H9 (cell line): ENCODE measurements around the gene SAFB. TPM values are rescaled to one million over a fixed set of nuclear protein-coding genes. Genes with fewer than 3 reads are reported as not detected.

ENCODE experiments used
- DNase-seq: peaks from one replicate; pipeline ENCODE4 v3.0.0-alpha.2; 2017
- H2AFZ ChIP-seq: one replicate; pipeline ENCODE4 v1.6.1; 2013; ENCODE audit warnings: mild to moderate bottlenecking, low read length, control low read depth, moderate library complexity
- H2AK5ac ChIP-seq: 2 replicates; pipeline ENCODE4 v1.6.1; 2013; ENCODE audit warnings: low read length, control low read depth, mixed read lengths; ENCODE audit not compliant: insufficient read length
- H2BK120ac ChIP-seq: one replicate; pipeline ENCODE4 v1.6.1; 2013; ENCODE audit warnings: low read depth, mild to moderate bottlenecking, low read length, control low read depth, inconsistent platforms; ENCODE audit not compliant: poor library complexity, severe bottlenecking
- H2BK12ac ChIP-seq: 2 replicates; pipeline ENCODE4 v1.6.1; 2013; ENCODE audit warnings: low read length, control low read depth, mixed read lengths, low read depth; ENCODE audit not compliant: insufficient read length
- H2BK15ac ChIP-seq: 2 replicates; pipeline ENCODE4 v1.6.1; 2013; ENCODE audit warnings: low read depth, low read length, control low read depth
- H2BK20ac ChIP-seq: one replicate; pipeline ENCODE4 v1.6.1; 2013; ENCODE audit warnings: low read depth, mild to moderate bottlenecking, low read length, control low read depth, inconsistent platforms; ENCODE audit not compliant: poor library complexity, severe bottlenecking
- H2BK5ac ChIP-seq: 2 replicates; pipeline ENCODE4 v1.6.1; 2013; ENCODE audit warnings: low read length, control low read depth, mixed read lengths; ENCODE audit not compliant: insufficient read length
- H3K14ac ChIP-seq: 2 replicates; pipeline ENCODE4 v1.6.1; 2013; ENCODE audit warnings: low read length, control low read depth; ENCODE audit not compliant: insufficient read depth
- H3K18ac ChIP-seq: 2 replicates; pipeline ENCODE4 v1.6.1; 2013; ENCODE audit warnings: low read depth, mild to moderate bottlenecking, mixed read lengths, low read length, control low read depth; ENCODE audit not compliant: insufficient read length
- H3K23ac ChIP-seq: 2 replicates; pipeline ENCODE4 v1.6.1; 2013; ENCODE audit warnings: low read length, control low read depth, mixed read lengths, low read depth; ENCODE audit not compliant: insufficient read length
- H3K23me2 ChIP-seq: 2 replicates; pipeline ENCODE4 v1.6.1; 2013; ENCODE audit warnings: low read depth, mild to moderate bottlenecking, mixed read lengths, low read length, control low read depth; ENCODE audit not compliant: insufficient read length, poor library complexity, severe bottlenecking
- H3K27ac ChIP-seq: 2 replicates; pipeline ENCODE4 v1.5.1; 2013; ENCODE audit warnings: low read length, control low read depth, mixed read lengths, low read depth; ENCODE audit not compliant: insufficient read length
- H3K27me3 ChIP-seq: 2 replicates; pipeline ENCODE4 v1.6.1; 2013; ENCODE audit warnings: low read length, control low read depth, inconsistent platforms; ENCODE audit not compliant: insufficient read depth
- H3K4ac ChIP-seq: 2 replicates; pipeline ENCODE4 v1.6.1; 2013; ENCODE audit warnings: low read depth, mild to moderate bottlenecking, control low read depth, inconsistent platforms, low read length, moderate library complexity
- H3K4me1 ChIP-seq: 2 replicates; pipeline ENCODE4 v1.6.1; 2013; ENCODE audit warnings: low read length, control low read depth, inconsistent platforms; ENCODE audit not compliant: insufficient read depth
- H3K4me2 ChIP-seq: 2 replicates; pipeline ENCODE4 v1.6.1; 2013; ENCODE audit warnings: low read length, control low read depth, mixed read lengths; ENCODE audit not compliant: insufficient read length, insufficient read depth
- H3K56ac ChIP-seq: 2 replicates; pipeline ENCODE4 v1.6.1; 2013; ENCODE audit warnings: low read depth, mild to moderate bottlenecking, mixed read lengths, low read length, control low read depth; ENCODE audit not compliant: insufficient read length
- H3K79me1 ChIP-seq: 2 replicates; pipeline ENCODE4 v1.6.1; 2013; ENCODE audit warnings: low read depth, mild to moderate bottlenecking, moderate library complexity, low read length, control low read depth, inconsistent platforms; ENCODE audit not compliant: insufficient read depth, poor library complexity, severe bottlenecking
- H3K79me2 ChIP-seq: 2 replicates; pipeline ENCODE4 v1.6.1; 2013; ENCODE audit warnings: low read length, control low read depth, inconsistent platforms; ENCODE audit not compliant: insufficient read depth
- H3K9ac ChIP-seq: 2 replicates; pipeline ENCODE4 v1.6.1; 2013; ENCODE audit warnings: low read length, control low read depth, mixed read lengths; ENCODE audit not compliant: insufficient read length; ENCODE audit errors: extremely low read depth
- H3K9me3 ChIP-seq: one replicate; pipeline ENCODE4 v1.6.1; 2013; ENCODE audit warnings: low read depth, low read length, inconsistent platforms; ENCODE audit not compliant: control insufficient read depth
- H3T11ph ChIP-seq: one replicate; pipeline ENCODE4 v1.6.1; 2013; ENCODE audit warnings: mild to moderate bottlenecking, low read length, control low read depth, inconsistent platforms
- H4K20me1 ChIP-seq: one replicate; pipeline ENCODE4 v1.6.1; 2013; ENCODE audit not compliant: control insufficient read depth, insufficient read length, insufficient read depth
- H4K5ac ChIP-seq: 2 replicates; pipeline ENCODE4 v1.6.1; 2013; ENCODE audit warnings: low read depth, mild to moderate bottlenecking, mixed read lengths, low read length, control low read depth; ENCODE audit not compliant: insufficient read length
- H4K8ac ChIP-seq: replicated peaks from 2 replicates; pipeline ENCODE4 v1.6.1; 2013; ENCODE audit warnings: low read length, control low read depth, mixed read lengths, low read depth; ENCODE audit not compliant: insufficient read length
- H4K91ac ChIP-seq: 2 replicates; pipeline ENCODE4 v1.6.1; 2013; ENCODE audit warnings: low read depth, mild to moderate bottlenecking, moderate library complexity, mixed read lengths, low read length, control low read depth; ENCODE audit not compliant: insufficient read length
- H3K27ac Mint-ChIP-seq, 3 experiments: 2 replicates in 2 of 3; 3 replicates in 1 of 3; pipeline ENCODE4 v1.8.0; 2020 to 2021; ENCODE audit warnings: mixed read lengths in 3 of 3, mild to moderate bottlenecking in 1 of 3, moderate library complexity in 1 of 3
- H3K27me3 Mint-ChIP-seq: 2 replicates; pipeline ENCODE4 v1.8.0; 2021; ENCODE audit warnings: low read depth, mild to moderate bottlenecking, moderate library complexity, mixed read lengths
- H3K36me3 Mint-ChIP-seq, 3 experiments: 2 replicates in 2 of 3; 3 replicates in 1 of 3; pipeline ENCODE4 v1.8.0; 2020 to 2021; ENCODE audit warnings: low read depth in 3 of 3, mixed read lengths in 3 of 3; ENCODE audit not compliant: insufficient read depth in 1 of 3
- H3K4me1 Mint-ChIP-seq, 2 experiments: 2 replicates each; pipeline ENCODE4 v1.8.0; 2020; ENCODE audit warnings: mixed read lengths in 2 of 2
- H3K4me3 Mint-ChIP-seq, 2 experiments: 2 replicates in 1 of 2; 3 replicates in 1 of 2; pipeline ENCODE4 v1.8.0; 2020 to 2021; ENCODE audit warnings: mild to moderate bottlenecking in 2 of 2, mixed read lengths in 2 of 2, moderate library complexity in 1 of 2
- H3K9me3 Mint-ChIP-seq, 2 experiments: 2 replicates in 1 of 2; 3 replicates in 1 of 2; pipeline ENCODE4 v1.8.0; 2020; ENCODE audit warnings: mild to moderate bottlenecking in 2 of 2, mixed read lengths in 2 of 2, moderate library complexity in 1 of 2
- WGBS: extraction: QIAGEN DNeasy Blood & Tissue Kit; methylation state at CpG from one replicate; pipeline ENCODE4 v1.1.7; 2013; ENCODE audit warnings: missing lambda C conversion rate, low lambda C conversion rate, mixed read lengths; ENCODE audit not compliant: insufficient read length; ENCODE audit errors: extremely low coverage; 5-methylcytosine and 5-hydroxymethylcytosine counted together
- total RNA-seq: library from RNA; stranded (reverse); gene quantifications from 2 replicates; pipeline ENCODE4 v1.2.1, GENCODE V29; 2021
- TF ChIP-seq, protein P1 (sequence below): fragments of 200-600 bp; sonication (generic); conservative IDR thresholded peaks from 3 replicates; pipeline ENCODE4 v1.8.0; 2021; ENCODE audit warnings: antibody characterized with exemption, mild to moderate bottlenecking

SAFB gene
- total RNA-seq, 1 experiment from 2014 or later = 110 TPM

DNA sequence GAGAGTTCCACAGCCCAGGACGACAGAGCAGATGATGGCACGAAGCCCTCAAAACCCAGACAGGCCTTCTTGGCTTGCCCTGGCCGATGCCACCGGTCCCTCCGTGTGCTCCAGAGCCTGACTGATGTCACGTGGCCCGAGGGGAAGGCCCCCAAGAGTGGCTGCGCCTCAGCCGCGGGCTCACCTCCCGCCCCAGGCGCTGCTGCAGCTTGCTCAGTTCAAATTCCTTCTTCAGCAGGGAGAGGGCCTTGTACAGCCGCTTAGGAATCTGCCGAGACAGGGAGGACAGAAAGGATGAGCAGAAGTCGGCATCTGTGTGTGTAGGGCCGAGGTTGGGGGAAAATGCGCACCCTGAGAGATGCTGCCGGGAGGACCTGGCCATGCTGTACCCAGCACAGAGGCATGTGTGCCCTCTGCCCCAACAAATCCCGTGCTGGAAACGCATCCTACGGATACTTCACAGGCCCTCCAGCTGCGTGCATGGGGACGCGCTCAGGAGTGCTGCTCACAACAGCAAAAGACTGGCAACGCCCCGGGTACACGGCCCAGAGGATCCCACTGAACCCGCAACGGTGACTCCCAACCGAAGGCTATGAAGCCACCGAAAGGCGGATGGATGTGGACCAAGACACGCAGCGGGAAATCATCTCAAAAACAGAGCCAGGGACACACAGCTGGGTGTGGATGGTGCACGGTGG is 84.1 kb downstream of the SAFB start:
- WGBS = no CpG with 5 or more reads among the region's 35 CpGs

More for the DNA sequence above, 84.1 kb downstream of the SAFB start:
- no peak overlapping the region for H3K27ac Mint-ChIP-seq
- Histone ChIP-seq H3K18ac (no peak overlapping the region), H3K23ac (no peak overlapping the region), H3K4ac (no peak overlapping the region), H3K9ac (no peak overlapping the region), H4K20me1 (no peaks in the 10 kb centered on the region), H3K9me3 (no peaks in the 10 kb centered on the region), H3T11ph (no peak overlapping the region), H3K4me2 (no peak overlapping the region), H2BK120ac (no peak overlapping the region), H2BK20ac (no peak overlapping the region), H2BK5ac (no peak overlapping the region), H4K91ac (no peak overlapping the region), H2BK12ac (no peak overlapping the region), H4K5ac (no peak overlapping the region), H3K14ac (no peak overlapping the region), H3K27ac (no peak overlapping the region), H2AK5ac (no peak overlapping the region), H2BK15ac (no peak overlapping the region), H3K23me2 (peaks cover 2% of the 10 kb centered on the region), H3K56ac (no peak overlapping the region), H3K4me1 (no peaks in the 10 kb centered on the region), H2AFZ (no peak overlapping the region), H3K79me2 (no peaks in the 10 kb centered on the region), H3K27me3 (no peaks in the 10 kb centered on the region), H4K8ac (no peak overlapping the region), H3K79me1 (no peaks in the 10 kb centered on the region)
- H3K4me3 Mint-ChIP-seq = no peak overlapping the region
- H3K36me3 Mint-ChIP-seq = peaks cover 43 to 88% (median 70%) of the 10 kb centered on the region in 3 experiments
- no peaks in the 10 kb centered on the region for H3K4me1 Mint-ChIP-seq
- 0 out of 5 replicates have a peak, but pooled peaks cover 0 to 3% of the 10 kb centered on the region in 2 experiments for H3K9me3 Mint-ChIP-seq
- TF ChIP-seq, protein P1, sequence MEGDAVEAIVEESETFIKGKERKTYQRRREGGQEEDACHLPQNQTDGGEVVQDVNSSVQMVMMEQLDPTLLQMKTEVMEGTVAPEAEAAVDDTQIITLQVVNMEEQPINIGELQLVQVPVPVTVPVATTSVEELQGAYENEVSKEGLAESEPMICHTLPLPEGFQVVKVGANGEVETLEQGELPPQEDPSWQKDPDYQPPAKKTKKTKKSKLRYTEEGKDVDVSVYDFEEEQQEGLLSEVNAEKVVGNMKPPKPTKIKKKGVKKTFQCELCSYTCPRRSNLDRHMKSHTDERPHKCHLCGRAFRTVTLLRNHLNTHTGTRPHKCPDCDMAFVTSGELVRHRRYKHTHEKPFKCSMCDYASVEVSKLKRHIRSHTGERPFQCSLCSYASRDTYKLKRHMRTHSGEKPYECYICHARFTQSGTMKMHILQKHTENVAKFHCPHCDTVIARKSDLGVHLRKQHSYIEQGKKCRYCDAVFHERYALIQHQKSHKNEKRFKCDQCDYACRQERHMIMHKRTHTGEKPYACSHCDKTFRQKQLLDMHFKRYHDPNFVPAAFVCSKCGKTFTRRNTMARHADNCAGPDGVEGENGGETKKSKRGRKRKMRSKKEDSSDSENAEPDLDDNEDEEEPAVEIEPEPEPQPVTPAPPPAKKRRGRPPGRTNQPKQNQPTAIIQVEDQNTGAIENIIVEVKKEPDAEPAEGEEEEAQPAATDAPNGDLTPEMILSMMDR = no peak
- H3K27me3 Mint-ChIP-seq = no peaks in the 10 kb centered on the region; the same call in 1 of the 2 replicates
- no peak for DNase-seq
